GM23338 (cell line): ENCODE results near the gene MYRF.

Experiments
- CREB1 ChIP-seq: fragments of 250-450 bp; sonication (Bioruptor Pico); IDR thresholded peaks from 2 replicates; pipeline ENCODE4 v1.5.0; 2020; ENCODE audit warnings: low read depth, mild to moderate bottlenecking, moderate library complexity
- ETS1 ChIP-seq: IDR thresholded peaks from 2 replicates; pipeline ENCODE4 v1.6.1; 2016; ENCODE audit warnings: antibody characterized with exemption
- EZH2 ChIP-seq: fragments of 200-600 bp; sonication (generic); IDR thresholded peaks from one replicate; pipeline ENCODE4 v1.8.0; 2017; ENCODE audit warnings: antibody characterized with exemption, mild to moderate bottlenecking, low read depth; ENCODE audit not compliant: unreplicated experiment
- EZH2phosphoT487 ChIP-seq: fragments of 200-600 bp; sonication (generic); IDR thresholded peaks from one replicate; pipeline ENCODE4 v1.8.1; 2018; ENCODE audit warnings: antibody characterized with exemption; ENCODE audit not compliant: unreplicated experiment
- JUNB ChIP-seq: IDR thresholded peaks from one replicate; pipeline ENCODE4 v1.6.1; 2016; ENCODE audit warnings: antibody characterized with exemption; ENCODE audit not compliant: unreplicated experiment
- POLR2AphosphoS5 ChIP-seq: IDR thresholded peaks from 2 replicates; pipeline ENCODE4 v1.6.1; 2016; ENCODE audit warnings: antibody characterized with exemption, low read depth
- REST ChIP-seq: IDR thresholded peaks from one replicate; pipeline ENCODE4 v1.6.1; 2018; ENCODE audit warnings: antibody characterized with exemption; ENCODE audit not compliant: unreplicated experiment
- ZNF114 ChIP-seq: fragments of 250-450 bp; sonication (Bioruptor Pico); IDR thresholded peaks from 2 replicates; pipeline ENCODE4 v1.5.0; 2020; ENCODE audit warnings: mild to moderate bottlenecking, moderate library complexity
- ZNF331 ChIP-seq: fragments of 250-450 bp; sonication (Bioruptor Pico); IDR thresholded peaks from 2 replicates; pipeline ENCODE4 v1.5.0; 2020; ENCODE audit warnings: low read depth, mild to moderate bottlenecking, moderate library complexity
- TF ChIP-seq, protein P1 (sequence below), 2 experiments: fragments of 200-600 bp in 1 of 2; sonication (generic) in 1 of 2; conservative IDR thresholded peaks; 2 replicates each; pipeline versions ENCODE4 v1.5.1 to v1.6.1; 2016 to 2017; ENCODE audit warnings: antibody characterized with exemption in 2 of 2, low read depth in 2 of 2, mild to moderate bottlenecking in 2 of 2, moderate library complexity in 1 of 2

- TF ChIP-seq, protein P1, sequence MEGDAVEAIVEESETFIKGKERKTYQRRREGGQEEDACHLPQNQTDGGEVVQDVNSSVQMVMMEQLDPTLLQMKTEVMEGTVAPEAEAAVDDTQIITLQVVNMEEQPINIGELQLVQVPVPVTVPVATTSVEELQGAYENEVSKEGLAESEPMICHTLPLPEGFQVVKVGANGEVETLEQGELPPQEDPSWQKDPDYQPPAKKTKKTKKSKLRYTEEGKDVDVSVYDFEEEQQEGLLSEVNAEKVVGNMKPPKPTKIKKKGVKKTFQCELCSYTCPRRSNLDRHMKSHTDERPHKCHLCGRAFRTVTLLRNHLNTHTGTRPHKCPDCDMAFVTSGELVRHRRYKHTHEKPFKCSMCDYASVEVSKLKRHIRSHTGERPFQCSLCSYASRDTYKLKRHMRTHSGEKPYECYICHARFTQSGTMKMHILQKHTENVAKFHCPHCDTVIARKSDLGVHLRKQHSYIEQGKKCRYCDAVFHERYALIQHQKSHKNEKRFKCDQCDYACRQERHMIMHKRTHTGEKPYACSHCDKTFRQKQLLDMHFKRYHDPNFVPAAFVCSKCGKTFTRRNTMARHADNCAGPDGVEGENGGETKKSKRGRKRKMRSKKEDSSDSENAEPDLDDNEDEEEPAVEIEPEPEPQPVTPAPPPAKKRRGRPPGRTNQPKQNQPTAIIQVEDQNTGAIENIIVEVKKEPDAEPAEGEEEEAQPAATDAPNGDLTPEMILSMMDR (conservative IDR thresholded peaks at IDR 0.05; ENCODE audit: low read depth in 2 of 2), result no peak
- TF ChIP-seq REST, result no peak
- TF ChIP-seq EZH2phosphoT487, result no peak
- no peak for TF ChIP-seq CREB1
- TF ChIP-seq POLR2AphosphoS5, result no peak
- TF ChIP-seq EZH2, result no peak
- no peak for TF ChIP-seq ZNF331 (CRISPR knock-in tag)
- no peak for TF ChIP-seq JUNB
- no peak for TF ChIP-seq ZNF114 (CRISPR knock-in tag)
- no peak for TF ChIP-seq ETS1
Measured at GRCh38 chr11:61738776-61739175, 13.7 kb upstream of the MYRF start.
